Chondrocyte (in vitro differentiated cells): ENCODE measurements around the gene LMNTD2. TPM values are rescaled to one million over a fixed set of nuclear protein-coding genes. Genes with fewer than 3 reads are reported as not detected.

Experiments
- DNase-seq: peaks from one replicate; pipeline ENCODE4 v3.0.0; 2021; ENCODE audit warnings: mixed read lengths, low spot score
- H3K27ac Mint-ChIP-seq: one replicate; pipeline ENCODE4 v1.8.0; 2021; ENCODE audit warnings: mild to moderate bottlenecking, moderate library complexity, mixed read lengths; ENCODE audit not compliant: unreplicated experiment
- H3K27me3 Mint-ChIP-seq: 2 replicates; pipeline ENCODE4 v1.8.0; 2021; ENCODE audit warnings: low read depth, mixed read lengths
- H3K36me3 Mint-ChIP-seq: 2 replicates; pipeline ENCODE4 v1.8.0; 2021; ENCODE audit warnings: low read depth, mixed read lengths
- H3K4me1 Mint-ChIP-seq: 2 replicates; pipeline ENCODE4 v1.8.0; 2021; ENCODE audit warnings: low read depth, mild to moderate bottlenecking, mixed read lengths
- H3K4me3 Mint-ChIP-seq: one replicate; pipeline ENCODE4 v1.8.0; 2021; ENCODE audit warnings: mild to moderate bottlenecking, moderate library complexity, mixed read lengths; ENCODE audit not compliant: unreplicated experiment
- H3K9me3 Mint-ChIP-seq: 2 replicates; pipeline ENCODE4 v1.8.0; 2021; ENCODE audit warnings: low read depth, mixed read lengths
- total RNA-seq: library from RNA; stranded (reverse); gene quantifications from 3 replicates; pipeline ENCODE4 v1.2.1, GENCODE V29; 2021
- TF ChIP-seq, protein P1 (sequence below): fragments of 200-600 bp; sonication (generic); IDR thresholded peaks from 2 replicates; pipeline ENCODE4 v1.5.0; 2021; ENCODE audit warnings: antibody characterized with exemption, mild to moderate bottlenecking, moderate library complexity

The LMNTD2 gene
- total RNA-seq, 1 donor from 2014 or later, result 5.5 TPM

DNA sequence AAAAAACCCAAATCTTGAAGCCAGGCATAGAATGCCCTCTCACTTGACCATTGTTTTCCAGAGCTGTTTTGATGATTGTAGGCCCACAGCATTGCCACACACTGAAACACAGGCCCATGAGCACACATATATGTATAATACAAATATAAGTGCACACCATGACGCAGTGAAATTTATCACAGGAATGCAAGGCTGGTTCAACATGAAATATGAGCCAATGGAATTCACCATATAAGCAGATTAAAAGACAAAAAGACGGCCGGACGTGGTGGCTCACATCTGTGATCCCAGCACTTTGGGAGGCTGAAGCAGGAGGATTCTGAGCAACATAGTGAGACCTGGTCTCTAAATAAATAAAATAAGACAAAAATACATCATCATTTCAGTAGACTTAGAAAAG is 44.1 kb downstream of the LMNTD2 start:
- Mint-ChIP-seq H3K4me1 (peaks cover 5% of the 10 kb centered on the region), H3K36me3 (peaks cover 16% of the 10 kb centered on the region), H3K27me3 (no peaks in the 10 kb centered on the region), H3K27ac (no peak overlapping the region), H3K4me3 (no peak overlapping the region), H3K9me3 (peaks cover 7% of the 10 kb centered on the region)
- TF ChIP-seq, protein P1, sequence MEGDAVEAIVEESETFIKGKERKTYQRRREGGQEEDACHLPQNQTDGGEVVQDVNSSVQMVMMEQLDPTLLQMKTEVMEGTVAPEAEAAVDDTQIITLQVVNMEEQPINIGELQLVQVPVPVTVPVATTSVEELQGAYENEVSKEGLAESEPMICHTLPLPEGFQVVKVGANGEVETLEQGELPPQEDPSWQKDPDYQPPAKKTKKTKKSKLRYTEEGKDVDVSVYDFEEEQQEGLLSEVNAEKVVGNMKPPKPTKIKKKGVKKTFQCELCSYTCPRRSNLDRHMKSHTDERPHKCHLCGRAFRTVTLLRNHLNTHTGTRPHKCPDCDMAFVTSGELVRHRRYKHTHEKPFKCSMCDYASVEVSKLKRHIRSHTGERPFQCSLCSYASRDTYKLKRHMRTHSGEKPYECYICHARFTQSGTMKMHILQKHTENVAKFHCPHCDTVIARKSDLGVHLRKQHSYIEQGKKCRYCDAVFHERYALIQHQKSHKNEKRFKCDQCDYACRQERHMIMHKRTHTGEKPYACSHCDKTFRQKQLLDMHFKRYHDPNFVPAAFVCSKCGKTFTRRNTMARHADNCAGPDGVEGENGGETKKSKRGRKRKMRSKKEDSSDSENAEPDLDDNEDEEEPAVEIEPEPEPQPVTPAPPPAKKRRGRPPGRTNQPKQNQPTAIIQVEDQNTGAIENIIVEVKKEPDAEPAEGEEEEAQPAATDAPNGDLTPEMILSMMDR, result no peak
- no peak for DNase-seq

DNA sequence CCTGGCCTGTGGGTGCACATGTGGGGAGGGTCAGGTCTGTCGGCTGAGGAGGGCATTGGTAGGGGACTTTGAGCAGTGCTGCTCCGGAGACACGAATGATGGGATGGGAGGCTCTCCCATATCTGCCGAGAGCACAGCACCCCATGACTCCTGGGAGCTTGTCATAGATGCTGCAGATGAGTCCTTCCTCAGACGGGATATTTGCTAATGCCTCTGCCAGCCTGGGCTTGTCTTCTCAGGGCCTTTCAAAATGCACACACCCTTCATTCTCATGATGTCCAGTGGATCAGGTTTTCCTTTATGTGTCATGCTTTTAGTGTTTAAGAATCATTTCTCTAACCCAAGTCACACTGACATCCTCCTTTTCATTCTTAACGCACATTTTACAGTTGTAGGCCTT is 45.4 kb downstream of the LMNTD2 start:
- no peak for DNase-seq
- TF ChIP-seq, protein P1, result no peak
- Mint-ChIP-seq H3K27ac (no peak overlapping the region), H3K4me3 (no peak overlapping the region), H3K9me3 (peaks cover 7% of the 10 kb centered on the region), H3K36me3 (peaks cover 16% of the 10 kb centered on the region), H3K27me3 (no peaks in the 10 kb centered on the region), H3K4me1 (peaks cover 5% of the 10 kb centered on the region)

DNA sequence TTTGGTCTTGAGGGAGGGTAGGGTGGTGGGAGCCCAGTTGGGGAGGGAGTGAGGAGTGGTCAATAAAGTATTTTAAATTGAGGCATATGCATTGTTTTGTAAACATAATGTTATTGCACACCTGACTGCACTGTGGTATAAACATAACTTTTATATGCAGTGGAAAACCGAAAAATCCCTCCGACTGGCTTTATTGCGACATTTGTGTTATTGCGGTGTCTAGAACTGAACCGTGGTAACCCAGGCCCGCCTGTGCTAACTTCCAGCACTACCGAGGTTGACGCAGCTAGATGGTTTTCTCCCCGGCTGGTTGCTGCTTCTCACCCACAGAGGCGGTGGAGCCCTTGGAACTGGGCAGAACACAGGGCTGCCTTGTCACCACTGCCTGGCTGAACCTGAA is 45.9 kb downstream of the LMNTD2 start:
- peaks cover 10% of the 10 kb centered on the region for H3K4me1 Mint-ChIP-seq
- no peaks in the 10 kb centered on the region for H3K27me3 Mint-ChIP-seq
- H3K27ac Mint-ChIP-seq, result no peak overlapping the region
- peaks cover 20% of the 10 kb centered on the region for H3K36me3 Mint-ChIP-seq
- peaks cover 7% of the 10 kb centered on the region for H3K9me3 Mint-ChIP-seq
- no peak for DNase-seq
- H3K4me3 Mint-ChIP-seq, result no peak overlapping the region
- TF ChIP-seq, protein P1, result no peak

DNA sequence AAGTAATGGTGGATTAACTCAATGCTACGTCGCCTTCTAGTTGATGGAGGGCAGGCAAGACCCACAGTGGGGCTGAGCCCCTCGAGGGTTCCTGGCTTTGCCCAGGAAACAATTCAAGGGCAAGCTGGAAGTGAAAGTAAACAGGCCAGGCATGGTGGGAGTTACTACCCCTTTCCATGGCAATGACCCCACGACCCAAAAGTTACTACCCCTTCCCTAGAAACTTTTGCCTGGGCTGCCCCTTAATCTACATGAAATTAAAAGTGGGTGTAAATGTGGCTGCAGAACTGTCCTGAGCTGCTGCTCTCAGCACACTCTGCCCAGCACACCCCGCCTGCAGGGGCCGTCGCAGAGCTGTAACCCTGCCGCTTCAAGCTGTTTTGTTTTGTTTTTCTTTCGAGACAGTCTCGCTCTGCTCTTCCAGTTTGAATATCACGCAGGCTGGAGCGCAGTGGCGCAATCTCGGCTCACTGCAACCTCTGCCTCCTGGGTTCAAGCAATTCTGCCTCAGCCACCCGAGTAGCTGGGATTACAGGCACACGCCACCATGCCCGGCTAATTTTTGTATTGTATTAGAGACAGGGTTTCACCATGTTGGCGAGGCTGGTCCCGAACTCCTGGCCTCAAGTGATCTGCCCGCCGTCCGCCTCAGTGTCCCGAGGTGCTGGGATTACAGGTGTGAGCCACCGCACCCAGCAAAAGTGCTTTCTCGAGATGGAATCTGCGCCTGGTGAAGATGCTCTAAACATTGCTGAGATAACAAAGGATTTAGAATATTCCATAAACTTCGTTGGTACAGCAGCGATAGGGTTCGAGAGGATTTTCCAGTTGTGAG is 47.6 kb downstream of the LMNTD2 start:
- no peak for DNase-seq
- peak overlapping the region; percentile 49 for H3K27ac Mint-ChIP-seq
- H3K4me1 Mint-ChIP-seq, result peaks cover 14% of the 10 kb centered on the region
- peaks cover 20% of the 10 kb centered on the region for H3K36me3 Mint-ChIP-seq
- no peaks in the 10 kb centered on the region for H3K27me3 Mint-ChIP-seq
- H3K4me3 Mint-ChIP-seq, result no peak overlapping the region
- H3K9me3 Mint-ChIP-seq, result peaks cover 7% of the 10 kb centered on the region
- TF ChIP-seq, protein P1, result no peak

DNA sequence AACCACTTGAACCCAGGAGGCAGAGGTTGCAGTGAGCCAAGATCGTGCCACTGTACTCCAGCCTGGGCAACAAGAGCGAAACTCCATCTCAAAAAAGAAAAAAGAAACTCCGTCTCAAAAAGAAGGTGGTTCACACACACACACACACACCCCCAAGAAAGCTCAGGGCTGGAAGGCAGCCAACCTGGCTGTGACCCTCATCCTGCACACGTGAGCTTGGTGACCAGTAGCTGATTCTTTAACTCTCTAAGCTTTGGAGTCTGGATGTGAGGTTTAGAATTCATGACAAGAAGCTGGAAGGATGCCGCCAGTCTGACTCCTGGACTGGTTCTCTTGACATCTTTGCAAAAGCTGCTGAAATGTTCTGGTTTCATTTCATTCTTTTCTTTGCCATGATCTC is 51.6 kb downstream of the LMNTD2 start:
- no peak for DNase-seq
- peaks cover 7% of the 10 kb centered on the region for H3K36me3 Mint-ChIP-seq
- no peak overlapping the region for H3K27ac Mint-ChIP-seq
- H3K9me3 Mint-ChIP-seq, result no peaks in the 10 kb centered on the region
- H3K4me1 Mint-ChIP-seq, result peaks cover 32% of the 10 kb centered on the region
- no peaks in the 10 kb centered on the region for H3K27me3 Mint-ChIP-seq
- TF ChIP-seq, protein P1, result no peak
- H3K4me3 Mint-ChIP-seq, result peak overlapping the region; percentile 36
